Measurements from ENCODE around the gene CCDC80. TPM values are rescaled to one million over a fixed set of nuclear protein-coding genes. Genes with fewer than 3 reads are reported as not detected.

CCDC80 gene
- total and polyA plus RNA-seq, 8 donors: 42.7 to 247 (median 81.4) TPM

DNA sequence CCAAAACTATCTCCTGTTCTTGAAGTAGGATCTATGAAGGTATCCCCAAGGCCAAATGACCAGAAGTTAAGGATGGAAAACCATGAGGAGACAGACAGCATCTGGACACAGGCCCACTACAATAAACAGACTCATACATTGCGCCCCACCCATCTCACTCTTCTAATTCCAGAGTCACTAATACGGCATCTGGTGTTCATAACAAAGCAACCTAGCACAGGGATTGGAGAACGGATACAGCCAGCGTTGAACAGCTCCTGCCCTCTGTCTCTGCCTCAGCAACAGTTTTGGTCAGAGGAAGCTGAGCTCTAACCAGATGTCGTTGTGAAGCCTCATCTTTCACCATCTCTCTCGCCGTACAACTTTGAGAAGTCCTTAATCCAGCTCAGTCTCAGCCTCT lies 44.5 kb upstream of the CCDC80 start:
- H3K4me1 ChIP-seq: no peaks in the 10 kb centered on the region
- intact Hi-C loops (cut with DNase I): no loop called here
- TF ChIP-seq, protein P1, sequence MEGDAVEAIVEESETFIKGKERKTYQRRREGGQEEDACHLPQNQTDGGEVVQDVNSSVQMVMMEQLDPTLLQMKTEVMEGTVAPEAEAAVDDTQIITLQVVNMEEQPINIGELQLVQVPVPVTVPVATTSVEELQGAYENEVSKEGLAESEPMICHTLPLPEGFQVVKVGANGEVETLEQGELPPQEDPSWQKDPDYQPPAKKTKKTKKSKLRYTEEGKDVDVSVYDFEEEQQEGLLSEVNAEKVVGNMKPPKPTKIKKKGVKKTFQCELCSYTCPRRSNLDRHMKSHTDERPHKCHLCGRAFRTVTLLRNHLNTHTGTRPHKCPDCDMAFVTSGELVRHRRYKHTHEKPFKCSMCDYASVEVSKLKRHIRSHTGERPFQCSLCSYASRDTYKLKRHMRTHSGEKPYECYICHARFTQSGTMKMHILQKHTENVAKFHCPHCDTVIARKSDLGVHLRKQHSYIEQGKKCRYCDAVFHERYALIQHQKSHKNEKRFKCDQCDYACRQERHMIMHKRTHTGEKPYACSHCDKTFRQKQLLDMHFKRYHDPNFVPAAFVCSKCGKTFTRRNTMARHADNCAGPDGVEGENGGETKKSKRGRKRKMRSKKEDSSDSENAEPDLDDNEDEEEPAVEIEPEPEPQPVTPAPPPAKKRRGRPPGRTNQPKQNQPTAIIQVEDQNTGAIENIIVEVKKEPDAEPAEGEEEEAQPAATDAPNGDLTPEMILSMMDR (IDR thresholded peaks at IDR 0.05): no peak
- H3K27me3 ChIP-seq: no peaks in the 10 kb centered on the region
- no peaks in the 10 kb centered on the region for H3K9me3 ChIP-seq
- DNase-seq (no peak), ATAC-seq (no peak)
- H3K36me3 ChIP-seq: no peaks in the 10 kb centered on the region
- no peak overlapping the region for H3K4me3 ChIP-seq
- no peak overlapping the region for H3K27ac ChIP-seq

- DNase-seq (no peak), ATAC-seq (no peak)
- no peaks in the 10 kb centered on the region for H3K36me3 ChIP-seq
- no peak overlapping the region for H3K27ac ChIP-seq
- no peaks in the 10 kb centered on the region for H3K9me3 ChIP-seq
- no peaks in the 10 kb centered on the region for H3K27me3 ChIP-seq
- TF ChIP-seq, protein P1 (IDR thresholded peaks at IDR 0.05): no peak
- peaks cover 0 to 5% of the 10 kb centered on the region in 2 donors for H3K4me1 ChIP-seq
- intact Hi-C loops (cut with DNase I): no loop called here
- no peak overlapping the region for H3K4me3 ChIP-seq
Measured at GRCh38 chr3:112682361-112682760, 41.4 kb upstream of the CCDC80 start.

GRCh38 chr3:112681822-112682325 lies 40.9 kb upstream of the CCDC80 start:
- Histone ChIP-seq H3K4me1 (peaks cover 0 to 10% of the 10 kb centered on the region in 2 donors), H3K9me3 (no peaks in the 10 kb centered on the region), H3K36me3 (no peaks in the 10 kb centered on the region), H3K27ac (no peak overlapping the region), H3K27me3 (no peaks in the 10 kb centered on the region), H3K4me3 (no peak overlapping the region)
- ATAC-seq (no peak), DNase-seq (no peak)
- TF ChIP-seq, protein P1 (IDR thresholded peaks at IDR 0.05): no peak
- intact Hi-C loops (cut with DNase I): no loop called here

DNA sequence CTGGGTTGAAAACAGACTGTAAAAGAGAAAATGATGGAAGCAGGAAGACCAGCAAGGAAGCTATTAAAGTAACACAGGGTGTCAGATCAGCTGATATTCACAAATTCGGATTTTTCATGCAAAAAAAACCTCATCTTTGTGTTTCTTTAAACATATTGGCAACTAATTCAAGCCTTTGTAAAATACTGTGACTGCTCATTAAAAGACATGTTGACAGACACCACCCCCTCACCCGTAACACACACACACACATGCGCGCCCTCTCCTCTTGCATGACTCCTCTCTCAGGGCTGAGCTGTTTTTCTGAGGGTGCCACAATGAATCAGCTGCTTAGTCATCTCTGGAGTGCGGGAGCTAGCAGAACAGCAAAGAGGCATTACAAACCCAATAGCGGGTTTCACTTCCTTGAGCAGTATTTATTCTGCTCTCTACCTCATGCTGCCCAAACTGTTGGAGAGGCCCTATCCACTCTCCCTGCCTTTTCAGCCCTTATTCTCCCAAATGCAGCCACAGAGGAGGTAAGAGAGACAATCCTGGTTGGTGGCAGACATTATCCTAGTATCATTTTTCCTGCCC lies 35.8 kb upstream of the CCDC80 start:
- peak; percentile 98 for ATAC-seq
- no peaks in the 10 kb centered on the region for H3K36me3 ChIP-seq
- H3K27me3 ChIP-seq: no peaks in the 10 kb centered on the region
- H3K4me1 ChIP-seq: peaks cover 0 to 29% of the 10 kb centered on the region in 2 donors
- intact Hi-C loops (cut with DNase I): no loop called here
- H3K9me3 ChIP-seq: no peaks in the 10 kb centered on the region
- peak overlapping the region in 1 of 2 donors; percentile 60 for H3K27ac ChIP-seq
- TF ChIP-seq, protein P1 (IDR thresholded peaks at IDR 0.05): no peak
- peak in 3 of 4 donors; percentile 43 to 87 (median 78) for DNase-seq
- no peak overlapping the region for H3K4me3 ChIP-seq

- DNase-seq: no peak
- TF ChIP-seq, protein P1 (IDR thresholded peaks at IDR 0.05): no peak
- H3K4me3 ChIP-seq: no peak overlapping the region
- H3K27ac ChIP-seq: peak overlapping the region in 1 of 2 donors; percentile 60
- peaks cover 0 to 30% of the 10 kb centered on the region in 2 donors for H3K4me1 ChIP-seq
- no peaks in the 10 kb centered on the region for H3K27me3 ChIP-seq
- ATAC-seq: no peak
- intact Hi-C loops (cut with DNase I): no loop called here
- no peaks in the 10 kb centered on the region for H3K36me3 ChIP-seq
- no peaks in the 10 kb centered on the region for H3K9me3 ChIP-seq
Measured at GRCh38 chr3:112675943-112676535, 35.1 kb upstream of the CCDC80 start.
